Liver (tissue), 9 donors: Measurements from ENCODE around the gene ITCH. TPM values are rescaled to one million over a fixed set of nuclear protein-coding genes. Genes with fewer than 3 reads are reported as not detected.

Source experiments
- DNase-seq: peaks from one replicate; pipeline ENCODE4 v3.0.0-alpha.2; 2017; ENCODE audit warnings: low spot score
- H3K27ac ChIP-seq, 2 donors: one replicate each; pipeline ENCODE4 v1.7.0; 2013; ENCODE audit warnings: inconsistent platforms in 2 of 2, low read length in 2 of 2, control low read depth in 1 of 2, low read depth in 1 of 2, mild to moderate bottlenecking in 1 of 2
- H3K27me3 ChIP-seq, 4 donors: one replicate each; pipeline versions ENCODE4 v1.6.1 to v1.7.0; 2013; ENCODE audit warnings: low read length in 3 of 4, inconsistent platforms in 1 of 4, mild to moderate bottlenecking in 1 of 4, moderate library complexity in 1 of 4; ENCODE audit not compliant: control insufficient read depth in 4 of 4, insufficient read depth in 4 of 4
- H3K36me3 ChIP-seq, 4 donors: one replicate each; pipeline versions ENCODE4 v1.6.1 to v1.7.0; 2013; ENCODE audit warnings: low read length in 3 of 4, mild to moderate bottlenecking in 3 of 4, low read depth in 1 of 4, moderate library complexity in 1 of 4; ENCODE audit not compliant: control insufficient read depth in 4 of 4, insufficient read depth in 3 of 4
- H3K4me1 ChIP-seq, 4 donors: one replicate each; pipeline versions ENCODE4 v1.6.1 to v1.7.0; 2013; ENCODE audit warnings: low read length in 3 of 4, mild to moderate bottlenecking in 3 of 4, moderate library complexity in 1 of 4; ENCODE audit not compliant: control insufficient read depth in 4 of 4, insufficient read depth in 4 of 4
- H3K4me3 ChIP-seq, 3 donors: one replicate each; pipeline versions ENCODE4 v1.6.1 to v1.7.0; 2013; ENCODE audit warnings: low read length in 3 of 3, control low read depth in 1 of 3, low read depth in 1 of 3, mild to moderate bottlenecking in 1 of 3
- H3K9ac ChIP-seq, 2 donors: one replicate each; pipeline ENCODE4 v1.7.0; 2013; ENCODE audit warnings: low read length in 2 of 2, mild to moderate bottlenecking in 2 of 2, moderate library complexity in 2 of 2, control low read depth in 1 of 2, low read depth in 1 of 2
- H3K9me3 ChIP-seq, 4 donors: one replicate each; pipeline versions ENCODE4 v1.6.1 to v1.7.0; 2013; ENCODE audit warnings: low read length in 3 of 4; ENCODE audit not compliant: control insufficient read depth in 4 of 4
- ATF3 ChIP-seq: IDR thresholded peaks from 2 replicates; pipeline ENCODE4 v1.6.1; 2016; ENCODE audit warnings: antibody characterized with exemption
- CTCF ChIP-seq: fragments of 150-350 bp; IDR thresholded peaks from 2 replicates; pipeline ENCODE4 v1.5.1; 2017; ENCODE audit warnings: improper control_type of control experiment, low read depth, low read length; ENCODE audit not compliant: missing input control
- EGR1 ChIP-seq, 2 donors: IDR thresholded peaks; 2 replicates each; pipeline ENCODE4 v1.6.1; 2016 to 2018; ENCODE audit warnings: antibody characterized with exemption in 2 of 2, low read depth in 2 of 2
- FOXA1 ChIP-seq: IDR thresholded peaks from 2 replicates; pipeline ENCODE4 v1.6.1; 2016; ENCODE audit warnings: antibody characterized with exemption
- FOXA2 ChIP-seq: IDR thresholded peaks from 2 replicates; pipeline ENCODE4 v1.6.1; 2016; ENCODE audit warnings: antibody characterized with exemption
- GABPA ChIP-seq, 2 donors: IDR thresholded peaks in 1 of 2; conservative IDR thresholded peaks in 1 of 2; 2 replicates each; pipeline ENCODE4 v1.6.1; 2016; ENCODE audit warnings: antibody characterized with exemption in 2 of 2, mild to moderate bottlenecking in 1 of 2, moderate library complexity in 1 of 2
- HNF4A ChIP-seq, 2 donors: conservative IDR thresholded peaks; 2 replicates each; pipeline ENCODE4 v1.6.1; 2016; ENCODE audit warnings: antibody characterized with exemption in 2 of 2, mild to moderate bottlenecking in 2 of 2
- HNF4G ChIP-seq: IDR thresholded peaks from 2 replicates; pipeline ENCODE4 v1.6.1; 2016; ENCODE audit warnings: antibody characterized with exemption
- JUND ChIP-seq, 2 donors: IDR thresholded peaks; 2 replicates each; pipeline ENCODE4 v1.6.1; 2016; ENCODE audit warnings: antibody characterized with exemption in 2 of 2
- NR2F2 ChIP-seq: IDR thresholded peaks from 2 replicates; pipeline ENCODE4 v1.6.1; 2016; ENCODE audit warnings: antibody characterized with exemption
- RAD21 ChIP-seq, 2 donors: IDR thresholded peaks; 2 replicates each; pipeline ENCODE4 v1.6.1; 2016; ENCODE audit warnings: antibody characterized with exemption in 2 of 2, mild to moderate bottlenecking in 2 of 2
- REST ChIP-seq: IDR thresholded peaks from 2 replicates; pipeline ENCODE4 v1.6.1; 2016; ENCODE audit warnings: antibody characterized with exemption, mild to moderate bottlenecking
- RXRA ChIP-seq, 2 donors: IDR thresholded peaks; 2 replicates each; pipeline ENCODE4 v1.6.1; 2017 to 2018; ENCODE audit warnings: antibody characterized with exemption in 2 of 2, mild to moderate bottlenecking in 1 of 2
- SP1 ChIP-seq: IDR thresholded peaks from 2 replicates; pipeline ENCODE4 v1.6.1; 2018; ENCODE audit warnings: antibody characterized with exemption, mild to moderate bottlenecking
- TAF1 ChIP-seq: conservative IDR thresholded peaks from 2 replicates; pipeline ENCODE4 v1.6.1; 2016; ENCODE audit warnings: antibody characterized with exemption, mild to moderate bottlenecking
- ZBTB33 ChIP-seq: IDR thresholded peaks from 2 replicates; pipeline ENCODE4 v1.6.1; 2016; ENCODE audit warnings: antibody characterized with exemption
- WGBS: extraction: QIAGEN DNeasy Blood & Tissue Kit; methylation state at CpG from one replicate; pipeline ENCODE4 v1.1.7; 2013; 5-methylcytosine and 5-hydroxymethylcytosine counted together
- polyA plus RNA-seq, 2 donors: library from polyadenylated mRNA; stranded (reverse) in 1 of 2; unstranded in 1 of 2; fragments of 200-250 nt in 1 of 2; fragments of >200 nt in 1 of 2; fragmentation: Nextera tagmentation in 1 of 2; extraction: Ambion mirVana in 1 of 2; gene quantifications; one replicate each; pipeline versions ENCODE4 v1.2.1 to v1.2.3, GENCODE V29; 2013 to 2015
- total RNA-seq, 2 donors: library from RNA; depleted of rRNA; stranded (reverse); fragments of >200 nt; gene quantifications; one replicate each; pipeline ENCODE4 v1.2.3, GENCODE V29; 2014
- donor health status: healthy.
- donor health status: healthy.
- donor health status: healthy.
- donor health status: healthy.
- donor health status: healthy.

The ITCH gene
- total and polyA plus RNA-seq, 4 donors: 14.3 to 85.3 (median 25.8) TPM

GRCh38 chr20:34493646-34494045 lies 130.6 kb downstream of the ITCH start:
- no peaks in the 10 kb centered on the region for H3K27me3 ChIP-seq
- H3K27ac ChIP-seq: no peak overlapping the region
- H3K9ac ChIP-seq: no peak overlapping the region
- H3K9me3 ChIP-seq: no peaks in the 10 kb centered on the region
- H3K36me3 ChIP-seq: peaks cover 8 to 59% (median 56%) of the 10 kb centered on the region in 4 donors
- no peak overlapping the region for H3K4me3 ChIP-seq
- no peak for TF ChIP-seq CTCF
- no peak for TF ChIP-seq SP1
- no peak for TF ChIP-seq JUND (IDR thresholded peaks at IDR 0.05)
- no peak for TF ChIP-seq HNF4G
- TF ChIP-seq NR2F2: no peak
- TF ChIP-seq RAD21 (IDR thresholded peaks at IDR 0.05): no peak
- TF ChIP-seq FOXA2: no peak
- TF ChIP-seq EGR1 (IDR thresholded peaks at IDR 0.05; ENCODE audit: low read depth in 2 of 2): no peak
- TF ChIP-seq ZBTB33: no peak
- H3K4me1 ChIP-seq: peaks cover 0 to 2% (median 0%) of the 10 kb centered on the region in 4 donors
- DNase-seq: no peak
- 97% methylated on average over 4 of the region's 4 CpGs for WGBS

- no peak overlapping the region for H3K27ac ChIP-seq
Measured at GRCh38 chr20:34495307-34495706, 132.2 kb downstream of the ITCH start.

GRCh38 chr20:34495916-34496315 lies 132.8 kb downstream of the ITCH start:
- TF ChIP-seq ATF3 (no peak), JUND (IDR thresholded peaks at IDR 0.05) (no peak), HNF4G (no peak), TAF1 (no peak), RXRA (IDR thresholded peaks at IDR 0.05) (no peak), NR2F2 (no peak), REST (no peak), ZBTB33 (no peak), GABPA (IDR thresholded peaks at IDR 0.05 in 1 of 2, conservative IDR thresholded peaks at IDR 0.05 in 1 of 2) (no peak), HNF4A (conservative IDR thresholded peaks at IDR 0.05) (no peak), FOXA1 (no peak), EGR1 (IDR thresholded peaks at IDR 0.05; ENCODE audit: low read depth in 2 of 2) (no peak)
- no peaks in the 10 kb centered on the region for H3K9me3 ChIP-seq
- H3K27me3 ChIP-seq: no peaks in the 10 kb centered on the region
- peaks cover 7 to 55% (median 49%) of the 10 kb centered on the region in 4 donors for H3K36me3 ChIP-seq
- 100% methylated on average over 1 of the region's 1 CpG for whole genome bisulfite sequencing
- H3K9ac ChIP-seq: no peak overlapping the region
- H3K4me3 ChIP-seq: no peak overlapping the region
- H3K4me1 ChIP-seq: peaks cover 0 to 2% (median 0%) of the 10 kb centered on the region in 4 donors
- H3K27ac ChIP-seq: no peak overlapping the region
- DNase-seq: no peak

More at GRCh38 chr20:34495307-34495706, 132.2 kb downstream of the ITCH start:
- Histone ChIP-seq H3K4me3 (no peak overlapping the region), H3K9me3 (no peaks in the 10 kb centered on the region), H3K4me1 (peaks cover 0 to 2% (median 0%) of the 10 kb centered on the region in 4 donors), H3K27me3 (no peaks in the 10 kb centered on the region), H3K36me3 (peaks cover 8 to 55% (median 50%) of the 10 kb centered on the region in 4 donors), H3K9ac (no peak overlapping the region)
- DNase-seq: no peak
- TF ChIP-seq HNF4A (conservative IDR thresholded peaks at IDR 0.05) (peak; percentile 52 to 78), HNF4G (peak; percentile 41), SP1 (peak; percentile 15), JUND (IDR thresholded peaks at IDR 0.05) (no peak)
- 57% methylated on average over 7 of the region's 7 CpGs for WGBS
